GM12892 (cell line): ENCODE measurements around the gene IL20RA.

ENCODE experiments used
- POLR2A ChIP-seq: IDR thresholded peaks from 2 replicates; pipeline ENCODE4 v1.6.1; 2011; ENCODE audit warnings: low read depth, low read length, control low read depth
- POLR2AphosphoS5 ChIP-seq: IDR thresholded peaks from 2 replicates; pipeline ENCODE4 v1.6.1; 2011; ENCODE audit warnings: low read depth, low read length, control low read depth

GRCh38 chr6:137033828-137034227, 10.9 kb downstream of the IL20RA start:
- TF ChIP-seq POLR2AphosphoS5: no peak; the same call in 1 of the 2 replicates
- TF ChIP-seq POLR2A: no peak
